NCI-H774 (cell line): ENCODE data around the gene HHAT.

Experiments
- DNase-seq: peaks from one replicate; lab custom pipeline; 2025; lab: John Stamatoyannopoulos, UW

The HHAT gene

GRCh38 chr1:210684466-210685294, 356.0 kb downstream of the HHAT start:
- DNase-seq: no peak

DNA sequence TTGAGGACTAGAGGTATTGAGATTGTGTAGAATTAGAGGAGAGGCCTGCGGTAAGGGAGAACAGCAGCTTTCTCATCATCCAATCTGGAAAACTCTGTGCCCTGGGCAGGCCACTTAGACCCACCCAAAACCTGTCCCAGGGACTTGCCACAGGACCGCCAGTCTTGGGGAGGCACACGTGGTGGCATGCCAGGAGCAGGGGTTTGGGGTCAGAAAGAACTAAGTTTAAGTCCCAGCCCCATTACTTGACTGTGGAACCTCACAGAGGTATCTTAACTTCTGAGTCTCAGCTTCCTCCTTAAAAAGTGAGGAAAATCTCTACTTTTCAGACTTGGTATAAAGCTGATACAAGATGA, 356.6 kb downstream of the HHAT start:
- no peak for DNase-seq

DNA sequence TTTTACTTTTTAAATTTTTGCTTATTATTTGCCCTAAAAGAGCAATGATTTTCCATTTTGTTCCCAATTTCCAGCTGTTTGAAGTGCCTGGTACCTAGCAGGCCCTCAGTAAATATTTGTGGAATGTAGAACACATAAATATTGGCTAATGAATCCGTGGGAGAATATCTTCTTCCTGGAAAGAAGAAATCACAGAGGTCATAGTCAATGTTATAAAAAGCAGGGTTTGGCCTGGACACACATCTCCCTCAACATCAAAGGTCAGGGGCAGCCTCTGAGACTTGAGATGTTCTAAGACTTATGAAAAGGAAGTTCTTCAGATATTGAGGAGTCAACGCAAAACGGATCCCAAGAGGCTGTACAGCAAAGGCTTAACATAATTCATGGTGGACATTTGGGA, 358.1 kb downstream of the HHAT start:
- DNase-seq: no peak

DNA sequence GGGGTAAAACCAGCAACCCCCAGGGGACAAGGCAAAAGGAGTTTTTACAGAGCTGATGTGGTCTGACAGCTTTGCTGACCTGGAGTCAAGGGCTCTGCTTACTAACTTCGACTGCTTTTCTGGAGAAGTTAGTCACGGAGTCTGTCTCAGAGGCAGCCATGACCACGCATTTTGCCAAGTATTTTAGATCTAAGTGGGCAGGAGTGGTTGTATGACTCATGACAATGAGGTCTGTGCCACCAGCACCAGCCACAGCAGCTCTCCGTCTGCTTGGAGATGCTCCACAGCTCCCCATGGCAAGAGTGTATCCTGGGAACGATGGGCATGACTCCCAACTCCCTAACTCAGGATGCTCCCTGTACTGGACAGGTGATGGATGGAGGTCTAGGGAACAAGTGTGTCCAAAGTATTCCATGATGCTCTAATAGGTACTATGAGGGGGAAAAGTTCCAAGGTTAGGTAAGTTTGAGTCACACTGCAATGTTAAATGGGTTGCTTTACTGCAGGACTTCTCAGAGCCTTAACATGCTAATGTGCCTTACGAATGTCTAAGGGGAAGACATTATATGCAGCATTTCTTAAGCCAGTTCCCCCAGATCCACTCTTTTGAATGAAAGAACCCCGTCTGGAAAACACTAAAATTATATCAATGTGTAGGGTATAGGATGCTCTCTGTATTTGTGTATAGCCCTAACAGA, 359.0 kb downstream of the HHAT start:
- no peak for DNase-seq

GRCh38 chr1:210688512-210689234, 360.0 kb downstream of the HHAT start:
- DNase-seq: no peak

DNA sequence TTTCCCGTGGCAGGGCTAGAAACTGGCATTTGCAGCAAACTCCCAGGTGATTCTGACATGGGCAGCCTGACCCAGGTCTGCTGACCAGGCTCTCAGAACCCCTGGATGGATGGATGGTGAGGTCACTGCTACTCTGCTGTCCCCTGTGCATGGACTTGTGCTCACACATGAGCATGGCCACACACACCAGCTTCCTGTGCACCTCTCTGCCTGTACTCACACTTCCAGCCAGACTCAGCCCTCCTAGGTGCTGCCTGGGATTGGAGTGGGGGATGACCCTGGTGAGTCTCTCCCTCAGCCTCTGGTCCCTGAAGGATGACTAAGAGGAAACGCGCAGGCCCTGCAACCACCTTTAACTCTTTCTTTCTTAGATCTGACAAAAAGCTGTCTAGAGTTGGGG, 361.1 kb downstream of the HHAT start:
- no peak for DNase-seq

GRCh38 chr1:210690236-210690635, 361.5 kb downstream of the HHAT start:
- no peak for DNase-seq

GRCh38 chr1:210691039-210691610, 362.4 kb downstream of the HHAT start:
- DNase-seq: peak; percentile 11

- DNase-seq: no peak
Observed at GRCh38 chr1:210692796-210693195, 364.1 kb downstream of the HHAT start.

- DNase-seq: no peak
Observed at GRCh38 chr1:210695026-210695425, 366.3 kb downstream of the HHAT start.

GRCh38 chr1:210696709-210697108, 368.0 kb downstream of the HHAT start:
- DNase-seq: no peak

GRCh38 chr1:210697185-210697584, 368.5 kb downstream of the HHAT start:
- no peak for DNase-seq

- DNase-seq: no peak
Observed at GRCh38 chr1:210698661-210699060, 370.0 kb downstream of the HHAT start.

DNA sequence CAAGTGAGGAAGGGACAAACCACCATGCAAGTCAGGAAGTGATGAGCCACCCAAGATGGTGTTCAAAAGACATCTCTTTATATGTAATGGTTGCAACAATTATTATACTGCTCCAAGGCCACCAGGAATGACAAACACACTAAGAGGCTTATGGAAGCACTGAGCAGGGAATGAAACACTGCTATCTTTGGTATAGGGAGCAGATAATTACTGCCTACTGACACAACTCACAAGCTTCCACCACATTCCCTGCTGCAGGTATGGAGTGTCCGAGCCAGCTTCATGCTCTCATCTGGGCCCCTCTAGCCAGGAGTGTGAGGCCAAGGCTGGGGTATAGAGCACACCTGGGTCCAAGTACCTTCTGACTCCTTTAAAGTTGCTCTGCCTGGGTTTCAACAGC, 371.4 kb downstream of the HHAT start:
- DNase-seq: no peak

DNA sequence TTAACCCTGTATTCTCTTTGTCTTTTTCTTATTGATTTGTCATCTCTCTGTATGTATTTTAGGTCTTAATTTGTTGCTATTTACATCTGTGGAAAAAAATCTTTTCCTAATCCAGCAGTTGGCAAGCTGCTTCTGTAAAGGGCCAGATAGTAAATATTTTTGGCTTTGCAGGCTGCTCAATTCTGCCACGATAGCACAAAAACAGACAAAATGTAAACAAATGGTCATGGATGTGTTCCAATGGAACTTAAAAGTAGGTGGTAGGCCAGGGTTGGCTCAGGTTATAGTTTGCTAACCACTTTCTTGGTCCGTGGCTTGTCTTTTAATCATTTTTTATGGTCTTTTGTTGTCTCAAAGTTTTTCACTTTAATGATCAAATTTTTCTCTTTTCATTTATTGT, 371.8 kb downstream of the HHAT start:
- no peak for DNase-seq

DNA sequence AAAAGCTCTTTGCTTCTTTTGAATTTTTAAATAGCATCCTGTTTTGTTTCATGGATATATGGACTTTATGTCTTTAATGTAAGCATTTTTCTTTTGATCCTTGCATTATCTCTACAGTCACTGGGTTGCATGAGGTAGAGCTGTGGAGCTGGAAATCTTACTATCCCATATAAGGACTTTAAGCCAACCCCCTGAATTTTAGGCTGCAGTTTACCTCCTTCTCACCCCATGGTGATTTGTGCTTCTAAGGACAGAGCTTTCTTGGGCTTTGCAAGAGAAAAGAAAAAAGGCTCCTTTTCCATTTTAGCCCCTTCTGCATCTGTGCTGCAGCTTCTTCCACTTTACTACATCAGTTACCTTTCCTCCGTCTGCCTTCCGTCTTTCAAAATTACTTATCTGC, 373.8 kb downstream of the HHAT start:
- no peak for DNase-seq

DNA sequence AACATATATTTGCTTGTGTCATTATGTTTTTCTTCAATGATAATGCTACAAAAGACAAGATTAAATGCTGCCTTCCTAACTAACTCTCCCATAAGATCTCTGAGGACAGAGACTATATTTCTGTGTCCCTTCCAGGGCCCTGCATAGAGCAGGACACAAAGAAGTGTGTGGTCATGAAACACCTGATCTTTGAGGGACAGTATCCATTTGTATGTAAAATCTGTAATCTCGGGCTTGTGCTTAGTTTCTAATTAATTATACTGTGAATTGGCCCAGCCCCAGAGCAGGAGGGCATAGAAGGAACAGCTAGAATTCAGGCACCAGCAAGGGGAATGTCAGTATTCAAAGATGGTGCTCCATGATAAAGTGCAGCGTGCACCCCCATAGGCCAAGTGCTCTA, 374.9 kb downstream of the HHAT start:
- DNase-seq: no peak

GRCh38 chr1:210705086-210705485, 376.4 kb downstream of the HHAT start:
- no peak for DNase-seq

GRCh38 chr1:210706246-210706645, 377.5 kb downstream of the HHAT start:
- no peak for DNase-seq

- DNase-seq: no peak
Observed at GRCh38 chr1:210707300-210708240, 378.9 kb downstream of the HHAT start.

DNA sequence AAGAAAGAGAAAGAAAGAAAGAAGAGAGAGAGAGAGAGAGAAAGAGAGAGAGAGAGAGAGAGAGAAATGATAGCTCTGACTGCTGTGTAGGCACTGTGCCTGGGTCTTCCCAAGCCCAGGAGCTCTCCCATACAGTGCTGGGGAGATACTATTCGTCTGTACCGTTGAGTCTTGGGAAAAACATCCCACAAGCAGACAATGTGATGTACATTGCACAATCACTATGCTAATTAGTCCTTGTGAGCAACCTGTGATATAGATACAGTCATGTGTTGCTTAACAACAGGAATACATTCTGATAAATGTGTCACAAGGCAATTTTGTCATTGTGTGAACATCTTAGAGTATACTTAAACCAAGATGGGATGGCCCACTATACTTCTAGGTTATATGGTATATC, 381.0 kb downstream of the HHAT start:
- DNase-seq: no peak
